Activated CD8-positive, alpha-beta memory T cell treated with anti-CD3 and anti-CD28 coated beads, Interleukin-2, amount 50 U/mL, for 48 hours (primary cell): Measurements from ENCODE around the gene NRXN3.

Source experiments
- DNase-seq: peaks from one replicate; pipeline ENCODE4 v3.0.0-alpha.2; 2020

Gene NRXN3

DNA sequence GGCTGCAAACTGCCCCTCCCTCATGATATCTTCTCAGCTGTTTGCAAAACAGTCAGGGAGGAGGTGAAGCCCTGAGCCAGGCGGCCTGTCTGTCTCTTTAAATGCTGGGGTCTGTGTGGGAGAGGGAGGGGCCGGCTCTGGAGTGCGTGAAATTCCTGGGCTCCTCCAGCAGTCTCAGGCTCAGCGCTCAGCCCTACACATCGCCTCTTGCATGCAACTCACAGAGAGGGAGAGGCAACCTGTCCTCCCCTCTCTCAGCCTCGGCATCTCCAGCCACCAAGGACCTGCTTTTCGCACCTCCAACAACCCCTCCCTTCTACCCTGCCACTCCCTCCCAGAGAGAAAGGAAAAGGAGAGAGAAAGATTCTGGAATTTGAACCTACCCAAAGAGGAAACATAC is at the start of gene NRXN3:
NRXN3 (plus strand) TSS at position 171 of the 400 bp plus-strand sequence. CDS start 72,721 bp downstream, outside the sequence.
- no peak for DNase-seq

GRCh38 chr14:78122436-78122835 is 47.7 kb upstream of the NRXN3 start:
- no peak for DNase-seq

DNA sequence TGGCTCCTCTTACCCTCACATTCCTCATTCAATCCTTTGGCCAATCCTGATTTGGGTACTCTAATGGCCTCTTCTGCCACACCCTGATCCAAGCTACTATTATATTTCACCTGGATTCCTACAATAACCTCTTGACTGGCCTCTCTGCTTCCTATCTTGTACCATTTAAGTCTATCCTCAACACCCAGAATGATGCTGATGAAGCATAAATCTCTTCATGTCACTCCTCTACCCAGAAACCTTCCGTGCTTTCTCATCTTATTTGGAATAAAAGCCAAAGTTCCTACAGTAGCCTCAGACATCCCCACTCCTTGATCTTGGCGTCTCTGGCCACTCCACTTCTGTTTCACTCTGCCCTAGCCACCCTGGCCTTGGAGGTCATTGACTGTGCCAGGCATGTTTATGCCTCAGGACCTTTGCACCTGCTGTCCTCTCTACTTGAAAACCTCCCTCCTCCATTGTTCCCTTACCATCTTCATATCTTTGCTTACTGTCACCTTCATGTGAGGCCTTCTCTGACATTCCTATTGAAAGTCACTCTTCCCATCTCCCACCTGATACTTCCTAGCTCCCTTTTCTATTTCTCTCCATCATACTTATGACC is 46.4 kb upstream of the NRXN3 start:
- no peak for DNase-seq

DNA sequence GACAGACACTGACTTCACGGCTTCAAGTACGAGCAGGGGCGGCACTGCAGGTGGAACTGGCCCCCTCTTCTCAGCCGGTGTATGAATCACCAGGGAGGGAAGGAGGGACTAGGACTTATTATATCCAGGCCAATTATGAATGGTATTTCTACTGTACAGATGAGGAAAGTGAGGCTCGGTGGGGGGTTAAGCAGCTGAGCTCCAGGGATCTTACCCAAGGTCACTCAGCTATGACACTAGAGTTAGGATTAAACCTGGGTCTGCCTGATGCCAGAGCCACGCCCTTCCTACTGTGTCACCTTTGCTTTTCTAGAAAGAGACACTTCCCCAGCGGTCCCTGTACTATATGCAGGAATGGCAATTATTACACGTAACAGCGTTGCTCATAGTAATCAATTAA is 42.2 kb upstream of the NRXN3 start:
- DNase-seq, result no peak

DNA sequence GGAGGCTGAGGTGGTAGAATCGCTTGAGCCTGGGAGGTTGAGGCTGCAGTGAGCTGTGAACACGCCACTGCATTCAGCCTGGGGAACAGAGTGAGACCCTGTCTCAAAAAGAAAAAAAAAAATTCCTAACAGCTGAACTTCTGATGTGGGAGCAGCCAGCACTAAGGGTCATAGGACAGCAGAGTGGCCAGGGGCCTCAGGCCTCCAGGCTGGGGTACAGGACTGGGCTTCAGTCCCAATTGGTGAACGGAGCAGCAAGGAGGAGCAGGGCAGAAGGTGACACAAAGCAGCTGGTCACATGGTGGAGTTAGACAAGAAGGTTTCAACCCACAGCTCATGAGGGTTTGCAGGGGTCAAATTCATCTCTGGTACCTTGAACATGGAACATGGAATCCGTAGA is 40.8 kb upstream of the NRXN3 start:
- DNase-seq, result no peak

DNA sequence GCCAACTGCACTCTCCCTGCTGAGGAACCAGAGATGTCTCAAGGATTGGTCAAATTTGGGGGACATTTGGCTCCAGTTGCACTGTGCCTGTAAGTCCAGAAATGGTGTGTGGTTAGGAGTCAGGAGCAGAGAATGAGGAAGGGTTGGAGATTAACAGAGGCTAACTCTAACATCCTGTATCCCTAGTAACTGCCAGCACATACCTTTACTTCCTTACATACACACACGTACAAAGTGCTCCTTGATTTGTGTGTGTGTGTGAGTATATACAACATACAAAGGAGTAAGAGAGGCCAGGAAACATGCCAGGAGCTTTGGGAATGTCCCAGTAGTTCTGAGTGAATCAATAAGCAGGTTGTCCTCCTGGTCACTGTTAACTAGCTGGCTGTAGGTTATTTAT is 39.8 kb upstream of the NRXN3 start:
- no peak for DNase-seq

- DNase-seq, result no peak
These were observed 39.0 kb upstream of the NRXN3 start for GRCh38 chr14:78131201-78131600.

DNA sequence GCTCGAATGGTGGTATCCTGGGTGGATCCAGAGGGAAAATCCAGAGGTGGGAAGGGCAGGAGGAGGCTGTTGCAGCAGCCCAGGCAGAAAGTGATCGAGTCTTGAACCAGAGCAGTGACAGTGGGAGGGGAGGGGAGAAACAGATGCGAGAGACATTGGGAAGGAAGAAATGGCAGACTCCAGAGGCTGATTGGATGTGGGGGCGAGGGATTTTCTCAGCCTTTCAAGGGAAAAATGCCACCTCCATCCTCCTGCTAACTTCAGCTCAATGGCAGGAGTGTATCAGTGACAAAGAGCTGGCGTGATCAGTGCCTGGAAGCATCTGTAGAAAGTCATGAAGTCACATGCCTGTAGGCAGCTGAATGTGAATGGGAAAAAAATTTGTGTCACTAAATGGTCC is 38.6 kb upstream of the NRXN3 start:
- DNase-seq, result no peak

- no peak for DNase-seq
These were observed 34.7 kb upstream of the NRXN3 start for GRCh38 chr14:78135450-78135891.

DNA sequence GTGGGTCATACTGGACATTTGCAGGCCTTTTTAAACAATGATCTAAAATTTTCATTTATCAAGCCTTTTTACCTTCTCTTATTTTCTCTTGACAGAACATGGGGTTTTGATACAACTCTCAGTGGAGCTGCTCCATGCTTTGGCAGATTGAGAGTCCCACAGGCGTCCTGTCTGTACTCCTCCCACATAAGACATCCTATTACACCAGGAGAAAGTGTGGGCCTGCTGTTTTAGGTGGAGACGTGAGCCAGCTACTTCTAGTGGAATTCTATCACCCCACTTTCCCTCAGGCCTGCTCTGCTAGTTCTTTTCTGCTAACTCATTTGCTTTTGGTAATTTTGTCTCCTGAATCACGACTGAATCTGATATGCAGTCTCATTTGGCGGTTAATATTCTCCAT is 33.5 kb upstream of the NRXN3 start:
- DNase-seq, result no peak

GRCh38 chr14:78141590-78141989 is 28.6 kb upstream of the NRXN3 start:
- no peak for DNase-seq

- DNase-seq, result no peak
These were observed 27.2 kb upstream of the NRXN3 start for GRCh38 chr14:78142998-78143397.

DNA sequence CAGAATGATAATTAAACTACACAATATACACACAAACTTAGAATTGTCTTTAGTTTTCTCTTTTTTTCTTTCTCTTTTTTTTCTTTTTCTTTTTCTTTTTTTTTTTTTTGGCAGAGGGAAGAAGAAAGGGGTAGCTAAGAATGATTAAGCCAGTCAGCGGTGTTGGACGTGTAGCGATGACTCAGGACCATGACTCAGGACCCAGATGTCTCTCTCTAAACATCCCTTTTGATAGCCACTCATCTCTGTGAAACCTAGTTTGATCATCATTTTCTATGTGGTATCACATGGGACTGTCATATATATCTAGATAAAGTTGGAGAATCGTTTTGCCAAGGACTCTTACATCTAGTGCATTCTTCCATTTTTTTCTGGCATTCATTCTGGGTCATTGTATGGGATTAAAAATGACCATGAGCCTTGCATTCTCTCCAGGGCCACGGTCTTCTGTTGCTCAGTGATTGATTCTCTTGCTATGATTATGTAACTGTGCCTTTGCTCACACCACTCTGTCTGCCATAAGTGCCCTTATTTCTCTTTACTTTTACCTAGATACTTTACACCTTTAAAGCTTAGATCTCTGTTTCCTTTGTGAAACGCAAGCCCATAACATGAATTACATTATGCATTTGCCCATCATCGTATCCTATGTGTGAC is 26.6 kb upstream of the NRXN3 start:
- DNase-seq, result no peak

- no peak for DNase-seq
These were observed 17.7 kb upstream of the NRXN3 start for GRCh38 chr14:78152201-78153063.

DNA sequence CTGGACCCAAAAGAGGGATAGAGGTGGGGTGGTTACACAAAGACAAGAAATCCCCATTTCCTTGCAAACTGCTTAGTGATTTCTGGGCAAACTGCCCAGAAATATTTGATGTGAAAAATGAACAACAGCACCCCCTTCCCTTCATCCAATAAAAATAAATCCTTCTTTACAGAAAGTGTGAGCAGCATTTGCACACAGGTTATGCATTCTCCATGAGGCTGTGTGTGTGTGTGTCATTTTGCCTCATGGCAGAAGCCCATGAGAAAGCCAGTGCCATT is 17.2 kb upstream of the NRXN3 start:
- DNase-seq, result no peak

DNA sequence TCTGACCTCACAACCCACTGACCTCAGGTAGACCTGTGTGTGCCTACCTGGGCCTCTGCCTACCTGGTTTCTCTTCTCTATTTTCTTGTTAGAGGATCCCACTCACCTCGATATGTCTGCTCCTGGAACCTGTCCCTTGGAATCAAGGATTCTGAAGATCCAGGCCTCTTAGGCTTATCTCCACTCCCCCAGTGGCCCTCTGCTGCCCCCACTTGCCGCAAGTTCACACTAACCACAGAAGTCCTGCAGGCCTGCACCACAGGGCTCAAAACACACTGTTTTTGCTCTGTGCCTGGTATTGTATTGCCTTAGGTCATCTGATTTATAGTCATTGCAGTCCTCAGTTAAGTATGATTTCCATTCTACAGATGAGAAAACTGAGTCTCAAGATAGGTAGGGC is 15.3 kb upstream of the NRXN3 start:
- no peak for DNase-seq

- DNase-seq, result no peak
These were observed 14.0 kb upstream of the NRXN3 start for GRCh38 chr14:78156196-78156595.

- no peak for DNase-seq
These were observed 12.4 kb upstream of the NRXN3 start for GRCh38 chr14:78157494-78158437.

GRCh38 chr14:78162202-78162601 is 8.0 kb upstream of the NRXN3 start:
- DNase-seq, result no peak

GRCh38 chr14:78164226-78164853 is 5.8 kb upstream of the NRXN3 start:
- DNase-seq, result peak; percentile 53

DNA sequence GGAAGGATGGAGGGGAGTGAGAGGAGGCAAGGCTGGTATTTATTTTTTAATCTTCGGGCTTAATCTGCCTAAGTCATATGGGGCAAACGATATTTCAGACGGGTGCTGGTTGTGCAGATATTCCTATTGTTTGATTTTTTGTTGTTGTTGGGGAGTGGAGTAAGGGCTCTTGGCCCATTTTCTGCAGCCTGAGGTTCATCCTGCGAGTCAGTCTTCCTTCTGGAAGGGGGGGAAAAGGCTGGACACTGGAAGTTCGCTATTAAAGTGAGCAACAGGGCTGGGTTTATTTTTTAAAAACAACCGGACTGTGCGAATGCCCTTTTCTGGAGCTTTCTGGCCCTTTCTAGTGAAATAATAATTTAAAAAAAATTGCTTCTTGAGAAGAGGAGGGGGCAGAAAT is 2.3 kb downstream of the NRXN3 start:
- no peak for DNase-seq

- no peak for DNase-seq
These were observed 3.3 kb downstream of the NRXN3 start for GRCh38 chr14:78173346-78174035.
